Activated naive CD4-positive, alpha-beta T cell treated with Interleukin-2 at 50 U/mL for 16 hours (primary cell): Measurements from ENCODE around the gene TMEM141.
"Not testable (repeated sequence)": the region's sequence is repeated elsewhere in the genome, so short reads cannot be mapped to it uniquely, and the experiment has no call there.

Experiments used
- DNase-seq: peaks from one replicate; pipeline ENCODE4 v3.0.0-alpha.2; 2020

The TMEM141 gene

DNA sequence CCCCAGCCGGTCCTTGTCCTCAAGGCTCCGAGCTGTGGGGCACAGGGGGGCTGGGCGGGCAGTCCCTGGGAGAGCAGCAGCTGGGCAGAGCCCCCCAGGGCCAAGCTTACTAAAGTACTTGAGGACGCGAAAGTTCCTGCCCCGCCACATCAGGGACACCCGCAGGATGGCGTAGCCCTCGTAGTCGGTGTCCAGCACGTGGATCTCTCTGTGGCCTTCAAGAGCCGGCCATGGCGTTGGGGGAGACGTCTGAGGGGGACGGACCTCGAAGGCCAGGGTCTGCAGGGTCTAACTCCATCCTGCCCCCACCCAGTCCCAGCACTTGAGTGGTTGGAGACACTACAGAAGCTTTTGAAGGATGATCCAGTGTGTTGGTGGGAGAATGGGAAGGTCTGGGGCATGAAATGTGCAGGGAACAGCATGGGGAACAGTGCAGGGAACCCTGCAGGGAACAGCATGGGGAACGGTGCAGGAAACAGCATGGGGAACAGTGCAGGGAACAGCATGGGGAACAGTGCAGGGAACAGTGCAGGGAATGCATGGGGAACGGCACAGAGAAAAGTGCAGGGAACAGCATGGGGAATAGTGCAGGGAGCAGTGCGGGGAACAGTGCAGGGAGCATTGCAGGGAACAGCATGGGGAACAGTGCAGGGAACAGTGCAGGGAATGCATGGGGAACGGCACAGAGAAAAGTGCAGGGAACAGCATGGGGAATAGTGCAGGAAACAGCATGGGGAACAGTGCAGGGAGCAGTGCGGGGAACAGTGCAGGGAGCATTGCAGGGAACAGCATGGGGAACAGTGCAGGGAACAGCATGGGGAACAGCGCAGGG lies 35.6 kb upstream of the TMEM141 start:
- DNase-seq = not testable (repeated sequence)

- no peak for DNase-seq
These were observed 35.1 kb upstream of the TMEM141 start for GRCh38 chr9:136756134-136756438.

GRCh38 chr9:136756836-136757235 lies 34.3 kb upstream of the TMEM141 start:
- no peak for DNase-seq

GRCh38 chr9:136757328-136757727 lies 33.8 kb upstream of the TMEM141 start:
- DNase-seq = no peak

DNA sequence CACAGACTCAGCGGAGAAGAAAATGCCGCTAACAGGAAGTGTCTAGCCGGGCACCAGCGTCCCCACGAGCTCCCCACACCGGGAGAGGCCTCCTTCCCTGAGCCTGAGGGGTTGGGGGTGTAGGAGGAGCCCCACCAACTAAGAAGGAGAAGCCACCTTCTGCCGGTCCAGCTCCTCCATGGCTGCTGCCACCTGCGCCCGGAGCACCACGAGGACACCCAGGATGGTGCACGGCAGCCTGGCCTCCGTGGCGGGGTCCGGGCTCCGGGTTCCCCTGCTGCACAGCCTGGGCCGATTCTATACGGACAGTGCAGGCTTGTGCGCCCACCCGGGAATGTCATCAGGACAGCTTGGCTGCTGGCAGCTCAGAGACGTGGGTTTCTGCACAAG lies 33.4 kb upstream of the TMEM141 start:
- DNase-seq = no peak

DNA sequence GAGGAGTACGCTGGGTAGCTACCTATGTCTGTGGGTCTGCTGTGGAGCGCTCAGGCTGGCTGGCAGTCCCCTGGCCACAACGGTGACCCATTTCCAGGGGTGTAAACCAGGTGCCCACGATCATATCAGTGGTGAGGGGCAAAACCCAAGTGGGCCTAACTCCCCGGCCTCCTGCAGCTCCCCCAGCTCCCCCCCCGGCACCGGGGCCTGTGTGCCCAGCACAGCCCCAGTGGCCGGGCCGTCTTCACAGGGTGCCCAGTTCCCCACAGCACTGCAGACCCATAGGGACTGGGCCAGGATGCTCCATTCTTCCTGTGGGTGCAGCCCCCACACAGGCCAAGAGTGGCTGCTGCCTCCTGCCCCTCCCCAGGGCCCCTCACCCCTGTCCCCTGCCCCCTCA lies 32.1 kb upstream of the TMEM141 start:
- no peak for DNase-seq

DNA sequence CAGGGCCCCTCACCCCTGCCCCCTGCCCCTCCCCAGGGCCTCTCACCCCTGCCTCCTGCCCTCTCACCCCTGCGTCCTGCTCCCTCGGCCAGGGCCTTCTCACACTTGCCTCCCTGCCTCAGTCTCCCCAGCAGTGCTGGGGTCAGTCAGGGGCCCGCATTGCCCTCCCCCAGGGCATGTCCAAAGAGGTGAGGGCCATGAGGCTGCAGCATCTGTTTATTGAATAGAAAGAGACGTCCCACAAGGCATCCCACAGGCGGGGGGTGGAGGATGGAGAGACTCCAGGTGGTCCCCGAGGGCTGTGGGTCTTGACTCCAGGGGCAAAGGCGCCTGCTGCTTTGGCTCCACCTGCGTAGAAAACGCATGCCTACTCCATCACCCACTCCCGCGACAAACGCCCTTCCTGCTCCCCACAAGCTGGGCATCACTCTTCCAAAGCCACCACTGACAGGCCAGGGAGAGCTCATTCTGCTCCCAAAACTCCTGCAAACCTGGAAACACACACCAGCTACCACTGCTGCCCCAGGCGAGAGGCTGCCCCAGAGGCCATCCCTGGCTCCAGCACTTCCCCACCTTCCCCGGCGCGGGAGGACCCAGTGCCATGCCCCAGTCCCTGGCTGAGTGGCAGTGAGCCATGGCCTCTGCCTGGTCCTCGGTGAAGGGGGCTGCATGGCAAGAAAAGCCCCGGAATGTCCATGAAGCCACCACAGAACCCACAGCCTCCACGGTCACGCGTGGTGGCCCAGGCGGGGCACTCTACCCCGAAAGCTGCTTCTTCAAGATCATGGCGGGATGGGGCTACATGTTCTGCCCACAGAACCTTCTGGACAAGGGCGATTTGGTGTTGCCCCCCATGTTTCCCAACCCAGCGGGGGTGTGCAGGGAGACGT lies 31.5 kb upstream of the TMEM141 start:
- DNase-seq = no peak

DNA sequence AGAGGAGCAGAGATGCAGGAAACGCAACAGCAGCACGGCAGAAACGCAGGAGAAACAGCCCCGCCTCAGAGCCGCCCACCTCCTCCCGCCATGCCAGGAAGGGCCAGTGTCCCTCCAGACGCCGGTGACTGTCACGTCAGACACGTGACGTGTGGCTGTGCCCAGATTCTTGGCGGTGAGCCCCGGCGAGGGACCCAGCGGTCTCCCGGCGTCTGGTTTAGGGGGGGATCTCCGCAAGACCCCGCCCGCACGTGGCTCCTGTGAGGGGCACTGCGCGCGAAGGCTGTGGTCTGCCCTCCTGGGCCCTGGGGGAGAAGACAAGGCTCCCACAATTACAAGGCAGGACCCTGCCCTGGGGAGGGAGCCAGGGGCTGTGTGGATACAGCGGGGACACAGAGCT lies 30.7 kb upstream of the TMEM141 start:
- DNase-seq = no peak

- DNase-seq = peak; percentile 28
These were observed 30.2 kb upstream of the TMEM141 start for GRCh38 chr9:136760834-136761544.

DNA sequence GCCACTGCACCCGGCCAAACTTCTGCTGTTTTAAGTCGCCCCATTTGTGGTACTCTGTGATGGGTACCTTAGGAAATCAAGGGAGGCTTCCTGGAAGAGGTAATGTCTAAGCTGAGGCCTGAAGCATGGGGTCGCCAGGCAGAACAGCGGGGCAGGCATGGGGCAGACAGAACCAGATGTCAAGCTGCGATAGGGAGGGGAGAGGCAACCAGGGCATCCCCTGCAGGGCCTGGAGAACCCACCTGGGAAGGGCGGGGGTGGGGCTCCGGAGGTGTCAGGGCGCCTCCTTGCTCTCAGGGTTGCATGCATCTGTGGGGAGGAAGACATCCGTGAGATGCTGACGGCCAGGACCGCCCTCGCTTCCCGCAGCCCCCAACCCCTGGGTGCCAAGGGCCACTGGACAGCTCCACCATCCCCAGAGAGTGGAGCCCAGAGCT lies 29.6 kb upstream of the TMEM141 start:
- DNase-seq = no peak

- no peak for DNase-seq
These were observed 28.9 kb upstream of the TMEM141 start for GRCh38 chr9:136762221-136762691.

DNA sequence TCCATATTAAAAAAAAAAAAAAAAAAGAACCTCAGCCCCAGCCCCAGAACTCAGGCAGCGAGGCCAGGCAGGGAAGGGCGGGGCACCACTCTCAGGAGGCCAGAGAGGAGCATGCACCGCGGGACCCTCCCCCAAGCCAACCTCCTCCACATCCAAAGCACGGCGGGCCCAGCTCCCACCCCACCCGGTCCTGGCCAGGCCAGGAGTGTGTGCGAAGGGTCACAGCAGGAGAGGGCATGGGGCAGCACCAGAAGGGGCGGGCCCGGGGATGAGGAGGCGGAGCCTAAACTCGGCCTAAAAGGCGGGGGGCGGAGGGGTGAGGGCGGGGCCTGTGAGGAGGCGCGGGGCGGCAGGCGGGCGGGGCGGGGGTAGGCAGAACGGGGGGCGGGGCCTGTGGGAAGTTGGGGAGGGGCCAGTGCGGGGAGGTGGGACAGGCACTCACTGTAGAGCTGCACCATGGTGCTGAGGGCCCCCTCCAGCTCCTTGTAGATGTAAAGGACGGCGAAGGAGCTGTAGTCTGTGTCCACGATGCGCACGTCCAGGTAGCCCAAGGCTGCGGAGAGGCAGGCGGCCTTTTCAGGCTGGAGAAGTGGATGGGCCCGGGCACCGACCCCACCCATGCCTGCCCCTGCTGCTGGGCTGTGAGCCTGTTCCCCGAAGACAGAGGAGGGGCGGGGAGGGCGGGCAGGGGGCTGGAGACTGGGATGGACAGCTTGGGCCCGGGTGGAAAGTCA lies 28.1 kb upstream of the TMEM141 start:
- DNase-seq = peak; percentile 40

- no peak for DNase-seq
These were observed 27.5 kb upstream of the TMEM141 start for GRCh38 chr9:136763649-136764035.

DNA sequence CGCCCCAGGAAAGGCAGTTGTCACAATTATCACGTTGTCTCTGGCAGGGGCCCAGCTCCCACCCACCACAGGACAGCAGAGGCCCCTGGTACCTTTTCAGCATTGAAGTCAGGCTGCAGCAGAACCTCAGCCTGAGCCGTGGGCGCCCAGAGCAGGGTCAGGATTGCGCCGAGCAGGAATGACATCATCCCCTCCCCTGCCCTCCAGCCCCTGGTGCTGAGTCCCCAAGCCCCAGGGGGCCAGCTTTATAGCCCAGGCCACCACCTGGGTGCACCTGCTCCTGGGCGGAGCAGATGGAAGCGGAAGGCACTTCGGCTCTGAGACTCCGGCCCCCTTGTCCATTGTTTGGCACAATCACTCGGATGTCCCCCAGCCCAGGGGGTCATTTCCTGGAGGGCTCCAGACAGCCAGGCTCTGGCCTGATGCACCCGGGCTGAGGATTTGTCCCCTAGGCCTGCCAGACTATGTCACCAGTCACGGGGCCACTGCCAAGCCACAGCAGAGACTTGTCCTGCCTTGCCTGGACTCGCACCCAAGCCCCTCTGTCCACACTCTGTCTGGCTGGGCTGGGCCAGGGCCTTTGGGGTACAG lies 26.7 kb upstream of the TMEM141 start, which contains the start of gene LCN15:
Gene LCN15, minus strand, starts transcription at position 218 of the 591 bp plus-strand sequence. Its CDS starts 30 bp downstream, at position 188.
- DNase-seq = no peak

DNA sequence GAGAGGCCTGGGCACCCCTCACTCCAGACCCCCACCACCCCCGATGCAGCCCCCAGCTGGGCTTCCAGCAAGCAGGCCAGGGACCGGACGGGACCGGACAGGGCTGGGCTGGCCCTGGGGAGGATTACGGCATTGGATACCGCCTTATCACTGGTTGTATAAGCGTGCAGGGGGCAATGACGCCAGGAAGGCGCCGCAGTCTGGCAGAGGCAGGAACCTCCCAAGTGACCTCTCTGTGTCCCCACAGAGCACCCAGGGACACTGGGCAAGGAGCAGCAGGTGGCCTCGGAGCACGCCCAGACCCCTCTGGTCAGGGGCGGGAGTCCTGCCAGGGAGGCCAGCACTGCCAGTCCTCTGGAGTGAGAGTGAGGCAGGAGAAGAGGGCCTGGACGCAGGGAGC lies 26.1 kb upstream of the TMEM141 start:
- DNase-seq = no peak

GRCh38 chr9:136765745-136766409 lies 25.3 kb upstream of the TMEM141 start:
- not testable (repeated sequence) for DNase-seq

- peak; percentile 60 for DNase-seq
These were observed 24.6 kb upstream of the TMEM141 start for GRCh38 chr9:136766410-136767120.

DNA sequence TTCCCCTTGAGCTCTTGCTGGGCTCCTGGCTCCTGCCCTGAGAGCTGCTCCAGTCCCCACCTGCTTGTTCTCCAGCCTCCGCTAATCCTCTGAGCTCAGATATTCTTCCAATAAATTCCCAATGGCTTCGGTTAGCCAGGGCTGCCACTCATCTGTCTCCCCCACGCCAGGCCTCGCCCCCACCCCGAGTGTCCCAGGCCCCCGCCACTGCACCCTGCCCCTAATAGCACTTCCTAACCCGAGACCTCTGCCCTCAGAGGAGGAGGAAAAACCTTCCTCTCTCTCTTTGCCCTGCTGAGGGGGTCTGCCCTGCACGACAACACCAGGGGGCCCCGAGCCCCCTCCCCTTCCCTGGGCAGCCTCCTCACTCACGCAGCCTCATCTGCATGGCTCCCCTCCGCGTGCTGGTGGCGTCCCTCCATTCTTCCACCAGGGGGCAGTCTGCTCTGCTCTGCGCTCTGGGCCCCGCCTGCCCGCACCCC lies 21.4 kb upstream of the TMEM141 start:
- DNase-seq = peak; percentile 57

- DNase-seq = no peak
These were observed 19.2 kb upstream of the TMEM141 start for GRCh38 chr9:136771907-136772415.

DNA sequence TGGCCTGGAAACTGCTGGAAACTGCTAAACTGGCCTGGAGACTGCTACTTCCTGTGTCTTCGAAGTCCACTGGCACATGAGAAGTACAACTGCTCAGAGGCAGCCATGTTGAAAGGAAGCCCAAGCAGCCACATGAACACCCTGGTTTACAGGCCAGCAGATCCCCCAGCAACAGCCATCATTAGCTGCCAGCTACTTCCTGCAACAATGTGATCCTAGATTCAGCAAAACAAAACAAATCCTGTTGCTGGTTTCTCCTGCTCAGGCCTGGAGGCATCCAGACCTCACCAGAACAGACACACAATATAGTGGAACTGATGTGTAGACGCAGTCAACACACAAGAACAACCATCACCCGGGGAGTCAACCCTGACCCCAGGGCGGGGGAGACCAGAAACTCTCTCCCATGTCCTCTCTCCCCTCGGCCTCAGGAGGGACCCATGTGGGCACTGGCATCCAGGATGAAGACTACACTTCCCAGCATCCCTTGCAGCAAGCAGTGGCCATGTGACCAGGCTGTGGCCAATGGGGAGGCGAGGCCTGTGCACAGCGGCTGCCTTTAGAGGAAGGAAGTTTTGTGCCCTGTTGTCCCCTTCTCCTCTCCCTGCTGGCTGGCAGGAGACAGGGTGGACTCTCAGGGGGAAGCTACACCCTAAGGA lies 17.6 kb upstream of the TMEM141 start:
- DNase-seq = peak; percentile 20
